Measurements from ENCODE around the gene PARP11.

The PARP11 gene

DNA sequence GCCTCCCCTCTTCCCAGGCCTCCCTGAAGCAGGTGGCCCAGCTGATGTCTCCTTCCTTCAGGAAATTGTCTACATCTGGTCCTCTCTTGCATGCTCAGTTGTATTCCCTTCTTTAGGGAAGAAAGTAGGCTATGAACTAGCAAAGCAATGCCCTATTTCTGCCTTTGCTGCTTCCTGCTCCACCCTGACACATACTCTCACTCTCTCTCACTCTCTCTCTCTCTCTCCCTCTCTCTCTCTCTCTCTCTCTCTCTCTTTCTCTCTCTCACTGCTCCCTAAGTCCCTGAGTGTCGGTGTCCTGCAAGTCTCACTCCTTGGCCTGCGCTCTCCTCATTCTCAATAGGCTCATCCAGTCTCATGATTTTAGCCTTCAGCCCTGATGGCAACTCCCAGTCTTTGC is 19.4 kb upstream of the PARP11 start:
- Histone ChIP-seq H3K79me2 (ENCODE audit: low read length) (no peaks in the 10 kb centered on the region), H3K4me2 (ENCODE audit: low read length) (no peak overlapping the region), H3K4me3 (ENCODE audit: low read length) (no peak overlapping the region), H3K9ac (ENCODE audit: low read length) (no peak overlapping the region), H4K20me1 (ENCODE audit: insufficient read depth, low read length) (no peaks in the 10 kb centered on the region), H3K4me1 (ENCODE audit: low read length) (no peaks in the 10 kb centered on the region), H3K27ac (ENCODE audit: low read length) (no peak overlapping the region), H2AFZ (ENCODE audit: low read depth, low read length) (no peak overlapping the region), H3K9me3 (ENCODE audit: insufficient read depth, low read length) (no peaks in the 10 kb centered on the region), H3K27me3 (ENCODE audit: low read depth, low read length) (peaks cover 32% of the 10 kb centered on the region), H3K36me3 (replicated peaks; ENCODE audit: low read depth, low read length) (no peaks in the 10 kb centered on the region)
- TF ChIP-seq EZH2phosphoT487 (IDR thresholded peaks at IDR 0.05; ENCODE audit: low read depth) = no peak
- TF ChIP-seq, protein P1, sequence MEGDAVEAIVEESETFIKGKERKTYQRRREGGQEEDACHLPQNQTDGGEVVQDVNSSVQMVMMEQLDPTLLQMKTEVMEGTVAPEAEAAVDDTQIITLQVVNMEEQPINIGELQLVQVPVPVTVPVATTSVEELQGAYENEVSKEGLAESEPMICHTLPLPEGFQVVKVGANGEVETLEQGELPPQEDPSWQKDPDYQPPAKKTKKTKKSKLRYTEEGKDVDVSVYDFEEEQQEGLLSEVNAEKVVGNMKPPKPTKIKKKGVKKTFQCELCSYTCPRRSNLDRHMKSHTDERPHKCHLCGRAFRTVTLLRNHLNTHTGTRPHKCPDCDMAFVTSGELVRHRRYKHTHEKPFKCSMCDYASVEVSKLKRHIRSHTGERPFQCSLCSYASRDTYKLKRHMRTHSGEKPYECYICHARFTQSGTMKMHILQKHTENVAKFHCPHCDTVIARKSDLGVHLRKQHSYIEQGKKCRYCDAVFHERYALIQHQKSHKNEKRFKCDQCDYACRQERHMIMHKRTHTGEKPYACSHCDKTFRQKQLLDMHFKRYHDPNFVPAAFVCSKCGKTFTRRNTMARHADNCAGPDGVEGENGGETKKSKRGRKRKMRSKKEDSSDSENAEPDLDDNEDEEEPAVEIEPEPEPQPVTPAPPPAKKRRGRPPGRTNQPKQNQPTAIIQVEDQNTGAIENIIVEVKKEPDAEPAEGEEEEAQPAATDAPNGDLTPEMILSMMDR (IDR thresholded peaks at IDR 0.05; ENCODE audit: low read depth, low read length) = no peak

DNA sequence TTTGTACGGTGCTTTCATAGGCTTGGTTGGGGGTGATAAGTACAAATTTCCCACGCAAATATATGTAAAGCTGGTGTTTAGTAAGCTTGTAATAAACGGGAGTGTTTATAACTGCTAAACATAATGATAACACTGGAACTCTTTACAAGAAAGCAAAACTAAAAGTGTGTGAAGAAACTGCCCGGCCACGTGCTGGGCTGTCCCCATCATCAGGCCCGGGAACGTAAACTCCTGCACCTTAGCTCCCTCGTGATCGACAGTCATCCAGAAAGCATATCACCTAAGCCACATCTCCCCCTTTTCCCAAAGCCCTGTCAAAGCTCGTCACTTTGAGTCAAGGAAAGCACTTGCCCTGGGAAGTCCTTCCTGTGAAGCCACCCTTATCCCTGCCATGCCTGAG is 18.0 kb upstream of the PARP11 start:
- Histone ChIP-seq H2AFZ (ENCODE audit: low read depth, low read length) (no peak overlapping the region), H4K20me1 (ENCODE audit: insufficient read depth, low read length) (no peaks in the 10 kb centered on the region), H3K4me2 (ENCODE audit: low read length) (no peak overlapping the region), H3K79me2 (ENCODE audit: low read length) (no peaks in the 10 kb centered on the region), H3K27me3 (ENCODE audit: low read depth, low read length) (peaks cover 19% of the 10 kb centered on the region), H3K4me1 (ENCODE audit: low read length) (no peaks in the 10 kb centered on the region), H3K4me3 (ENCODE audit: low read length) (no peak overlapping the region), H3K9me3 (ENCODE audit: insufficient read depth, low read length) (no peaks in the 10 kb centered on the region), H3K9ac (ENCODE audit: low read length) (no peak overlapping the region), H3K27ac (ENCODE audit: low read length) (no peak overlapping the region), H3K36me3 (replicated peaks; ENCODE audit: low read depth, low read length) (no peaks in the 10 kb centered on the region)
- TF ChIP-seq, protein P1 (IDR thresholded peaks at IDR 0.05; ENCODE audit: low read depth, low read length) = no peak
- TF ChIP-seq EZH2phosphoT487 (IDR thresholded peaks at IDR 0.05; ENCODE audit: low read depth) = no peak

DNA sequence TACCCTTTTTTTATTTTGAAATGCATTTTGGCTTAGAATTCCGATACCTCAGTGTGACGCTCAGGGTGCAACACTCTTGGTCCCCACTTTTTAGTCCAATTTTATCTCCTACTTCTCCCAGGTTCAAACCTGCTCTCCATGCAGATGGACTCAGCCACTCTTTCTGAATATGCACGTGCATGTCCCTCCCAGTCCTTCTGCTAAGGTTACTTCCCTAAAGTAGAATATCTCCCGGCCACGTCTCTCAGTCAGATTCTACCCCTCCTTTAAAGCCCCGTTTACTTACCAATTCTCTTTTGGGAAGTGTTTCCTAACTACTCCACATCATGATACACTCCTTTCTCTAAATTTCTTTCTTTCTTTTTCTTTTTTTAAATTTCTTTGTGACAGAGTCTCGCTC is 15.5 kb upstream of the PARP11 start:
- Histone ChIP-seq H3K4me1 (ENCODE audit: low read length) (peaks cover 2% of the 10 kb centered on the region; the same call in 1 of the 2 replicates), H3K79me2 (ENCODE audit: low read length) (no peaks in the 10 kb centered on the region), H3K27ac (ENCODE audit: low read length) (no peak overlapping the region), H3K9ac (ENCODE audit: low read length) (no peak overlapping the region), H2AFZ (ENCODE audit: low read depth, low read length) (no peak overlapping the region), H3K9me3 (ENCODE audit: insufficient read depth, low read length) (no peaks in the 10 kb centered on the region), H3K4me3 (ENCODE audit: low read length) (no peak overlapping the region), H4K20me1 (ENCODE audit: insufficient read depth, low read length) (no peaks in the 10 kb centered on the region), H3K27me3 (ENCODE audit: low read depth, low read length) (peaks cover 17% of the 10 kb centered on the region), H3K36me3 (replicated peaks; ENCODE audit: low read depth, low read length) (no peaks in the 10 kb centered on the region), H3K4me2 (ENCODE audit: low read length) (no peak overlapping the region; the same call in 1 of the 2 replicates)
- no peak for TF ChIP-seq EZH2phosphoT487 (IDR thresholded peaks at IDR 0.05; ENCODE audit: low read depth)
- TF ChIP-seq, protein P1 (IDR thresholded peaks at IDR 0.05; ENCODE audit: low read depth, low read length) = no peak

DNA sequence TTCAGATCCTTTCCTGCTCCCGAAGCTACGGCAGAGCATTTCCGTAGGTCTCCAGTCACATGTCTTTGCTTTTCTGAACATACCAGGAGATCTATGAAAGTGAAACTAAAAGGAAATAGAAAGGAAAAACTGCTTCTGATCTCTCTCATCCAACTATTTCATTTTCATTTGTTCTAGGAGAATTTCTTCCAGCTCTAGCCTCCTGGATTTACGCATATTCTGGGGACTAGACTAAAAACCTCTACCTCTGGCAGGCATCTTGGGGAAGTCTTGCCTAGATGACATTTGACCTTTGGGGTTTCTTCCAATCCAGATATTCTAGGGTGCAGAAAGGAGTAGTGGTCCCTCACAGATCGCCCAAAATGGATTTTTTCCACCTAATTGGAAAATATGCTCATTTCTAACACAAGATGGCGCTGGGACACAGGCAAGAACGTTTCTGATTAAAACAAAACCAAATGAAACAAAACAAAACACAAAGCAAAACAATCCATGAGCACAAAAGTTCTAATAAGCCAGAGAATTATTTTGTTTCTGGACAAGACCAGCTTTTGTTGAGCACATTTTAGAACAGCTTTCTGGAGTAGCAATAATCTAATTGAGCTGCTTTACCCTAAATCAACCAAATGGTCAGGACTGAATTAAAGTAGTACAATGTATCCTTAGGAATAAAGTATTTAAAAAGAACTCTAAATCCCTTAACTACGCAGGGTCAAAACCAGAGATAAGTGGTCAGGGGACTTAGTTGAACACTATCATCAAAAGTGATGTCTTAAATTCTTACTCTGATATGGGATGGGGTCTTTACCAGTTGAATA is 12.3 kb upstream of the PARP11 start:
- Histone ChIP-seq H3K4me1 (ENCODE audit: low read length) (peaks cover 2% of the 10 kb centered on the region; the same call in 1 of the 2 replicates), H2AFZ (ENCODE audit: low read depth, low read length) (peak overlapping the region; percentile 63), H3K4me3 (ENCODE audit: low read length) (peak overlapping the region; percentile 63), H4K20me1 (ENCODE audit: insufficient read depth, low read length) (no peaks in the 10 kb centered on the region), H3K27ac (ENCODE audit: low read length) (no peak overlapping the region), H3K9me3 (ENCODE audit: insufficient read depth, low read length) (no peaks in the 10 kb centered on the region), H3K4me2 (ENCODE audit: low read length) (peak overlapping the region; percentile 70), H3K9ac (ENCODE audit: low read length) (peak overlapping the region; percentile 17; the same call in 1 of the 2 replicates), H3K36me3 (replicated peaks; ENCODE audit: low read depth, low read length) (no peaks in the 10 kb centered on the region), H3K27me3 (ENCODE audit: low read depth, low read length) (peaks cover 16% of the 10 kb centered on the region), H3K79me2 (ENCODE audit: low read length) (no peaks in the 10 kb centered on the region)
- TF ChIP-seq, protein P1 (IDR thresholded peaks at IDR 0.05; ENCODE audit: low read depth, low read length) = peak; percentile 88
- TF ChIP-seq EZH2phosphoT487 (IDR thresholded peaks at IDR 0.05; ENCODE audit: low read depth) = no peak
